ENCODE measurements around the gene TP53INP2. TPM values are rescaled to one million over a fixed set of nuclear protein-coding genes. Genes with fewer than 3 reads are reported as not detected.

Gene TP53INP2
- total and polyA plus RNA-seq, 2 donors from 2014 or later: 23.3 to 31.9 TPM

GRCh38 chr20:34743039-34743438 is 38.9 kb downstream of the TP53INP2 start:
- DNase-seq (no peak), FAIRE-seq (no peak)
- Histone ChIP-seq H3K36me3 (ENCODE audit: control insufficient read depth in 2 of 3, insufficient read depth in 3 of 3, low read length in 3 of 3) (peaks cover 2 to 37% (median 23%) of the 10 kb centered on the region in 3 donors), H3K27me3 (ENCODE audit: control insufficient read depth, insufficient read depth, low read length) (no peaks in the 10 kb centered on the region), H3K9ac (ENCODE audit: low read length in 3 of 3) (no peak overlapping the region), H3K4me3 (ENCODE audit: low read length in 3 of 3) (no peak overlapping the region), H3K9me3 (ENCODE audit: control insufficient read depth in 2 of 3, insufficient read depth in 1 of 3, low read length in 3 of 3) (no peaks in the 10 kb centered on the region), H3K27ac (ENCODE audit: low read depth in 2 of 2, low read length in 2 of 2) (no peak overlapping the region), H3K4me1 (ENCODE audit: control insufficient read depth in 2 of 3, insufficient read depth in 2 of 3, low read depth in 1 of 3, low read length in 3 of 3) (peaks cover 0 to 3% (median 0%) of the 10 kb centered on the region in 3 donors)
- no peak for TF ChIP-seq CTCF (IDR thresholded peaks at IDR 0.05; ENCODE audit: borderline replicate concordance, extremely low read depth, insufficient read depth)
- intact Hi-C loops (cut with DNase I): no loop called here

GRCh38 chr20:34744340-34744739 is 40.2 kb downstream of the TP53INP2 start:
- intact Hi-C loops (cut with DNase I): no loop called here
- Histone ChIP-seq H3K27ac (ENCODE audit: low read depth in 2 of 2, low read length in 2 of 2) (no peak overlapping the region), H3K9me3 (ENCODE audit: control insufficient read depth in 2 of 3, insufficient read depth in 1 of 3, low read length in 3 of 3) (no peaks in the 10 kb centered on the region), H3K9ac (ENCODE audit: low read length in 3 of 3) (no peak overlapping the region), H3K27me3 (ENCODE audit: control insufficient read depth, insufficient read depth, low read length) (no peaks in the 10 kb centered on the region), H3K36me3 (ENCODE audit: control insufficient read depth in 2 of 3, insufficient read depth in 3 of 3, low read length in 3 of 3) (peaks cover 6 to 44% (median 24%) of the 10 kb centered on the region in 3 donors), H3K4me3 (ENCODE audit: low read length in 3 of 3) (no peak overlapping the region), H3K4me1 (ENCODE audit: control insufficient read depth in 2 of 3, insufficient read depth in 2 of 3, low read depth in 1 of 3, low read length in 3 of 3) (peaks cover 0 to 3% (median 0%) of the 10 kb centered on the region in 3 donors)
- FAIRE-seq (no peak), DNase-seq (no peak)
- TF ChIP-seq CTCF (IDR thresholded peaks at IDR 0.05; ENCODE audit: borderline replicate concordance, extremely low read depth, insufficient read depth): no peak

GRCh38 chr20:34744847-34745246 is 40.7 kb downstream of the TP53INP2 start:
- no peak overlapping the region for H3K4me3 ChIP-seq (ENCODE audit: low read length in 3 of 3)
- FAIRE-seq (no peak), DNase-seq (no peak)
- H3K36me3 ChIP-seq (ENCODE audit: control insufficient read depth in 2 of 3, insufficient read depth in 3 of 3, low read length in 3 of 3): peaks cover 9 to 49% (median 29%) of the 10 kb centered on the region in 3 donors
- H3K9me3 ChIP-seq (ENCODE audit: control insufficient read depth in 2 of 3, insufficient read depth in 1 of 3, low read length in 3 of 3): no peaks in the 10 kb centered on the region
- no peak overlapping the region for H3K27ac ChIP-seq (ENCODE audit: low read depth in 2 of 2, low read length in 2 of 2)
- no peak overlapping the region for H3K9ac ChIP-seq (ENCODE audit: low read length in 3 of 3)
- H3K27me3 ChIP-seq (ENCODE audit: control insufficient read depth, insufficient read depth, low read length): no peaks in the 10 kb centered on the region
- no peak for TF ChIP-seq CTCF (IDR thresholded peaks at IDR 0.05; ENCODE audit: borderline replicate concordance, extremely low read depth, insufficient read depth)
- intact Hi-C loops (cut with DNase I): no loop called here
- peaks cover 0 to 3% (median 0%) of the 10 kb centered on the region in 3 donors for H3K4me1 ChIP-seq (ENCODE audit: control insufficient read depth in 2 of 3, insufficient read depth in 2 of 3, low read depth in 1 of 3, low read length in 3 of 3)

DNA sequence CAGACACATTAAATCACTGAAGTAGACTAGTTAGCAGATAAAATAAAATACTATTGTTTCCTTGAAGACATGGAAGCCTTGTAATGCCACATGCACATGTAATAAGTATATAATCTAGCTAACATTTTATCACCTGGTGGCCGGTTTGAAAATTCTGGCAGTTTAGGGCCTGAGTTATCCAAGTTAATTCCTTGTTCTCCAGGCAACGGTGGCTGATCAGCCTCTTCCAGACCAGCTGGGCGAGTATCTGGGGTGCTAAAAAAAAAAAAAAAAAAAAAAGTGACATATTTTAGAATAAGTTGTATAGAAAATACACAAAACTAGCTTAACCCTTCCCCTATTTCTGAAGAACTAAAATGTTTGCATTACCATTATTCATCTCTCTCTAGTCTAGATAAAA is 42.5 kb downstream of the TP53INP2 start:
- H3K27ac ChIP-seq (ENCODE audit: low read depth in 2 of 2, low read length in 2 of 2): no peak overlapping the region
- no peak overlapping the region for H3K9ac ChIP-seq (ENCODE audit: low read length in 3 of 3)
- no peak overlapping the region for H3K4me3 ChIP-seq (ENCODE audit: low read length in 3 of 3)
- FAIRE-seq: no peak
- H3K27me3 ChIP-seq (ENCODE audit: control insufficient read depth, insufficient read depth, low read length): no peaks in the 10 kb centered on the region
- intact Hi-C loops (cut with DNase I): no loop called here
- no peak for TF ChIP-seq CTCF (IDR thresholded peaks at IDR 0.05; ENCODE audit: borderline replicate concordance, extremely low read depth, insufficient read depth)
- H3K36me3 ChIP-seq (ENCODE audit: control insufficient read depth in 2 of 3, insufficient read depth in 3 of 3, low read length in 3 of 3): peaks cover 9 to 44% (median 31%) of the 10 kb centered on the region in 3 donors
- no peaks in the 10 kb centered on the region for H3K9me3 ChIP-seq (ENCODE audit: control insufficient read depth in 2 of 3, insufficient read depth in 1 of 3, low read length in 3 of 3)
- H3K4me1 ChIP-seq (ENCODE audit: control insufficient read depth in 2 of 3, insufficient read depth in 2 of 3, low read depth in 1 of 3, low read length in 3 of 3): no peaks in the 10 kb centered on the region
- DNase-seq: no peak
